ENCODE results near the gene SPATA16. TPM values are rescaled to one million over a fixed set of nuclear protein-coding genes. Genes with fewer than 3 reads are reported as not detected.

The SPATA16 gene
- total and polyA plus RNA-seq, 3 donors from 2014 or later: 23.4 to 82.9 (median 36.6) TPM

DNA sequence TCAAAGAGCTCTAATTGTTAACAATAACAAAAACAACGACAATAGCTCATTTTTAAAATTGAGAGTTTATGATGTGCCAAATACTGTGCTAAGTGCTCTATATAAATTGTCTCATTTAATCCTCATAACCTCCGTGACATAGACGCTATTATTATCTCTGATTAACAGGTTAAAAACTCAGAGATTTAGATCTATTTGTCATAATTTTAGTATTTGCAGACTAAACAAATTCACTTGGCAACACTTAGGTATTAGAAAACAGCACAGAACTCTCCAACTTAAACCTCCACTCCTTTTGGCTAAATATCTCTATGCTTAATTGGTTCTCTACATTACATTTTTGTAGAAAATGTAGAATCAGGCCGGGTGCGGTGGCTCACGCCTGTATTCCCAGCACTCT, 136.4 kb downstream of the SPATA16 start:
- Histone ChIP-seq H3K9me3 (no peaks in the 10 kb centered on the region), H3K36me3 (ENCODE audit: low read depth, missing control alignments) (no peaks in the 10 kb centered on the region), H3K4me3 (no peak overlapping the region), H3K4me1 (no peaks in the 10 kb centered on the region), H3K27me3 (no peaks in the 10 kb centered on the region), H3K27ac (no peak overlapping the region)
- no peak for TF ChIP-seq POLR2A (IDR thresholded peaks at IDR 0.05)
- TF ChIP-seq, protein P1, sequence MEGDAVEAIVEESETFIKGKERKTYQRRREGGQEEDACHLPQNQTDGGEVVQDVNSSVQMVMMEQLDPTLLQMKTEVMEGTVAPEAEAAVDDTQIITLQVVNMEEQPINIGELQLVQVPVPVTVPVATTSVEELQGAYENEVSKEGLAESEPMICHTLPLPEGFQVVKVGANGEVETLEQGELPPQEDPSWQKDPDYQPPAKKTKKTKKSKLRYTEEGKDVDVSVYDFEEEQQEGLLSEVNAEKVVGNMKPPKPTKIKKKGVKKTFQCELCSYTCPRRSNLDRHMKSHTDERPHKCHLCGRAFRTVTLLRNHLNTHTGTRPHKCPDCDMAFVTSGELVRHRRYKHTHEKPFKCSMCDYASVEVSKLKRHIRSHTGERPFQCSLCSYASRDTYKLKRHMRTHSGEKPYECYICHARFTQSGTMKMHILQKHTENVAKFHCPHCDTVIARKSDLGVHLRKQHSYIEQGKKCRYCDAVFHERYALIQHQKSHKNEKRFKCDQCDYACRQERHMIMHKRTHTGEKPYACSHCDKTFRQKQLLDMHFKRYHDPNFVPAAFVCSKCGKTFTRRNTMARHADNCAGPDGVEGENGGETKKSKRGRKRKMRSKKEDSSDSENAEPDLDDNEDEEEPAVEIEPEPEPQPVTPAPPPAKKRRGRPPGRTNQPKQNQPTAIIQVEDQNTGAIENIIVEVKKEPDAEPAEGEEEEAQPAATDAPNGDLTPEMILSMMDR (IDR thresholded peaks at IDR 0.05): no peak
- 90% methylated on average over 6 of the region's 6 CpGs for WGBS, 2 donors
- DNase-seq: no peak
- intact Hi-C loops (cut with DNase I; ENCODE audit: low total_unique reads): no loop called here

- TF ChIP-seq POLR2A (IDR thresholded peaks at IDR 0.05): no peak
- TF ChIP-seq, protein P1 (IDR thresholded peaks at IDR 0.05): no peak
- Histone ChIP-seq H3K27me3 (no peaks in the 10 kb centered on the region), H3K36me3 (ENCODE audit: low read depth, missing control alignments) (no peaks in the 10 kb centered on the region), H3K4me1 (no peaks in the 10 kb centered on the region), H3K4me3 (no peak overlapping the region), H3K9me3 (no peaks in the 10 kb centered on the region), H3K27ac (no peak overlapping the region)
- no peak for DNase-seq
- WGBS, 2 donors: 70 to 78% methylated on average over 3 of the region's 3 CpGs
- intact Hi-C loops (cut with DNase I; ENCODE audit: low total_unique reads): no loop called here
These were observed 137.1 kb downstream of the SPATA16 start for GRCh38 chr3:173003956-173004355.

DNA sequence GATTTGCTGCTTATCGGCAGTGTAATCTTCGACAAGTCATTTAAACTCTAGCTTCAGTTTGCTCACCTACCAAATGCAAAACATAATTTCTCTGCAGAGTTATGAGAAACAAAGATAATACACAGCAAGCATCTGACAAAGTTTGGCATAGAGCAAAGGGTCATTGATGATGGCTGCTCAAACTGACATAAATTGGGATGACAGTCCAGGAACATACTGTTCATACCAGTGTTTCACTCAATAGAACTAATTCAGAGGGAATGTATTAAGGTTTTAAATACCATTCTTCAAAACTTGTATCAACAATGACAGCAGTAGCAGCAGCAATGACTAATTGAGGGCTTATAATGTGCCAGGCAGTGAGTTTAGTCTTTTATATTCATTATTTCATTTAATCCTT, 137.6 kb downstream of the SPATA16 start:
- H3K4me1 ChIP-seq: no peaks in the 10 kb centered on the region
- DNase-seq: no peak
- no peaks in the 10 kb centered on the region for H3K36me3 ChIP-seq (ENCODE audit: low read depth, missing control alignments)
- TF ChIP-seq, protein P1 (IDR thresholded peaks at IDR 0.05): no peak
- TF ChIP-seq POLR2A (IDR thresholded peaks at IDR 0.05): no peak
- no peak overlapping the region for H3K27ac ChIP-seq
- WGBS, 2 donors: 90 to 98% methylated on average over 2 of the region's 2 CpGs
- no peak overlapping the region for H3K4me3 ChIP-seq
- intact Hi-C loops (cut with DNase I; ENCODE audit: low total_unique reads): no loop called here
- H3K27me3 ChIP-seq: no peaks in the 10 kb centered on the region
- no peaks in the 10 kb centered on the region for H3K9me3 ChIP-seq

- Histone ChIP-seq H3K4me3 (no peak overlapping the region), H3K9me3 (no peaks in the 10 kb centered on the region), H3K36me3 (ENCODE audit: low read depth, missing control alignments) (no peaks in the 10 kb centered on the region), H3K27ac (no peak overlapping the region), H3K27me3 (no peaks in the 10 kb centered on the region), H3K4me1 (no peaks in the 10 kb centered on the region)
- TF ChIP-seq, protein P1 (IDR thresholded peaks at IDR 0.05): no peak
- no peak for TF ChIP-seq POLR2A (IDR thresholded peaks at IDR 0.05)
- intact Hi-C loops (cut with DNase I; ENCODE audit: low total_unique reads): no loop called here
- no peak for DNase-seq
These were observed 139.4 kb downstream of the SPATA16 start for GRCh38 chr3:173001622-173002021.

GRCh38 chr3:173000553-173000952, 140.5 kb downstream of the SPATA16 start:
- Histone ChIP-seq H3K36me3 (ENCODE audit: low read depth, missing control alignments) (no peaks in the 10 kb centered on the region), H3K27ac (no peak overlapping the region), H3K9me3 (no peaks in the 10 kb centered on the region), H3K27me3 (no peaks in the 10 kb centered on the region), H3K4me3 (no peak overlapping the region), H3K4me1 (no peaks in the 10 kb centered on the region)
- no peak for TF ChIP-seq POLR2A (IDR thresholded peaks at IDR 0.05)
- TF ChIP-seq, protein P1 (IDR thresholded peaks at IDR 0.05): no peak
- intact Hi-C loops (cut with DNase I; ENCODE audit: low total_unique reads): no loop called here
- no peak for DNase-seq

Data from testis (tissue), 3 donors.